Measurements from ENCODE around the gene TMEM219.

Gene TMEM219

DNA sequence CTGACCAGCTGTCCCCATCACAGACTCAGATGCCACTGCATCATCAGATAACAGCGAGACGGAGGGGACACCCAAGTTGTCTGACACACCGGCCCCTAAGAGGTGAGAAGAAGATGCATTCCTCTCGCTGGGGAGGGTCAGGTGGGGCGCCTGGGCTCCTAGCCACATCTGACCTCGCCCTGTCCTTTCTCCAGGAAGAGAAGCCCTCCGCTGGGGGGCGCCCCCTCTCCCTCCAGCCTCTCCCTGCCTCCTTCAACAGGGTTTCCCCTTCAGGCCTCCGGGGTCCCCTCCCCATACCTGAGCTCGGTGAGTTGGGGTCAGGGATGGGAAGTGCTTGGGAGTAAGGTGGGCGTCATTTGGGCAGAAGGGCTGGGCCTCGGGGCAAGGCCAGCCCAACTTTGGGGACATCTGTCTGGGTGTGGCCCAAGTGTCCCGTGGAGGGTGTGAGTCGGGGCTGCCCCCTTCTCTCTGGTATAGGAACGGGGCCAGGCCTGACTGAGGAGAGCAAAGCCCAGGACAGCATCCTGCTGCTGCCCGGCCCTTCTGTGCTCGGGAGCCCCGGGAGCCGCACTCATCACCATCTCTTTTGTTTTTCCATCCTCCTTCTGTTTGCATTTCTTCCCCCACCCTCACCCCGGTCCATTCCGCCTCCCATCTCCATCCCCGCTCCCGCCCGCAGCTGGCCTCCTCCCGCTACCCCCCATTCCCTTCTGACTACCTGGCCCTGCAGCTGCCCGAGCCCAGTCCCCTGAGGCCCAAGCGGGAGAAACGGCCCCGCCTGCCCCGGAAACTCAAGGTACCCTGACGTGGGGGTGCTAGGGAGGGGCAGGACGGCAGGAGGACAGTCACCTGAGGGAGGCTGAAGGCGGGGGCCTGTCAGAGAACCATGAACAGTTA lies 39.1 kb downstream of the TMEM219 start:
- TF ChIP-seq REST (IDR thresholded peaks at IDR 0.05; ENCODE audit: insufficient replicate concordance, low read depth) (no peak), CTCF (IDR thresholded peaks at IDR 0.05; ENCODE audit: insufficient read depth, low read length) (no peak), GABPA (IDR thresholded peaks at IDR 0.05; ENCODE audit: low read depth) (no peak), SPI1 (IDR thresholded peaks at IDR 0.05; ENCODE audit: borderline replicate concordance, low read depth) (no peak), POLR2AphosphoS5 (IDR thresholded peaks at IDR 0.05; ENCODE audit: low read depth) (no peak)
- Histone ChIP-seq H3K4me3 (replicated peaks; ENCODE audit: insufficient read depth, low read length) (no peak overlapping the region), H3K27me3 (ENCODE audit: insufficient read depth, poor library complexity, severe bottlenecking) (no peaks in the 10 kb centered on the region), H3K27ac (replicated peaks) (no peak overlapping the region)
- no peak for DNase-seq (ENCODE audit: low read depth in 1 of 2, low spot score in 1 of 2)

DNA sequence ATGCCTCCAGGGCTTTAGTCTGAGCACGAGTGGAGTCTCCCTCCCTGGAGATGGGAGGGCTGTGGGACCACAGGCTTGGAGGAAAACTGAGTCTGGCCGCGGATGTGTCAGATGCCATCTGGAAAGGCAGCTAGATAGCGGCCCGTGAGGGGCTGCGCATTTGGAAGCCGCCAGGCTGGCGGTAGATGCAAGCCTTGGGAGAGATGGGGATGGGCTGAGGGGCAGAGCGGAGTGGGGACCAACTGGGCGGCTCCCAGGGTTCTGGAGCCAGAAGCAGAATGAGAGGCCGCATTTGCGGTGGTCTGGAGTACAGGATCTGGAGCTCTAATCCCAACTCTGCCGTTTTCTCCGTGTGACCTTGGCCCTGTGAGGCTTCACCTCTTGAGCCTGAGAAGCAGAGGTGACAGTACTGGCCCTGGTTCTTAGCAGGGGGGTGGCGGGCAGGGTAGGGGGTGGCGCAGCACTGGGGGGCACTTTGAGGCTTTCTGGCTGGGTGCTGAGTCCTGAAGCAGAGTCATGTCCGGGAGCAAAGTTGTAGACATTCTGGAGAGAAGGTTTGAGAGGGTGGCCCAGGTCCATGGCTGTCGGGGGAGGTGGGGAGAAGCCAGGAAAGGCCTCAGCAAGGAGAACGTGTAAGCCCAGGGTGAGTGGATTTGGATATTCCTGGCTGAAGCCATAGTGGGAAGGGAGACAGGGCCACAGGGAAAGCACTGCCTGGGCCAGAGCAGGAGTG lies 40.9 kb downstream of the TMEM219 start:
- no peak for DNase-seq (ENCODE audit: low read depth in 1 of 2, low spot score in 1 of 2)
- H3K4me3 ChIP-seq (replicated peaks; ENCODE audit: insufficient read depth, low read length): no peak overlapping the region
- no peak for TF ChIP-seq SPI1 (IDR thresholded peaks at IDR 0.05; ENCODE audit: borderline replicate concordance, low read depth)
- TF ChIP-seq POLR2AphosphoS5 (IDR thresholded peaks at IDR 0.05; ENCODE audit: low read depth): no peak
- no peak for TF ChIP-seq CTCF (IDR thresholded peaks at IDR 0.05; ENCODE audit: insufficient read depth, low read length)
- TF ChIP-seq REST (IDR thresholded peaks at IDR 0.05; ENCODE audit: insufficient replicate concordance, low read depth): no peak
- TF ChIP-seq GABPA (IDR thresholded peaks at IDR 0.05; ENCODE audit: low read depth): no peak
- H3K27me3 ChIP-seq (ENCODE audit: insufficient read depth, poor library complexity, severe bottlenecking): no peaks in the 10 kb centered on the region
- H3K27ac ChIP-seq (replicated peaks): no peak overlapping the region

DNA sequence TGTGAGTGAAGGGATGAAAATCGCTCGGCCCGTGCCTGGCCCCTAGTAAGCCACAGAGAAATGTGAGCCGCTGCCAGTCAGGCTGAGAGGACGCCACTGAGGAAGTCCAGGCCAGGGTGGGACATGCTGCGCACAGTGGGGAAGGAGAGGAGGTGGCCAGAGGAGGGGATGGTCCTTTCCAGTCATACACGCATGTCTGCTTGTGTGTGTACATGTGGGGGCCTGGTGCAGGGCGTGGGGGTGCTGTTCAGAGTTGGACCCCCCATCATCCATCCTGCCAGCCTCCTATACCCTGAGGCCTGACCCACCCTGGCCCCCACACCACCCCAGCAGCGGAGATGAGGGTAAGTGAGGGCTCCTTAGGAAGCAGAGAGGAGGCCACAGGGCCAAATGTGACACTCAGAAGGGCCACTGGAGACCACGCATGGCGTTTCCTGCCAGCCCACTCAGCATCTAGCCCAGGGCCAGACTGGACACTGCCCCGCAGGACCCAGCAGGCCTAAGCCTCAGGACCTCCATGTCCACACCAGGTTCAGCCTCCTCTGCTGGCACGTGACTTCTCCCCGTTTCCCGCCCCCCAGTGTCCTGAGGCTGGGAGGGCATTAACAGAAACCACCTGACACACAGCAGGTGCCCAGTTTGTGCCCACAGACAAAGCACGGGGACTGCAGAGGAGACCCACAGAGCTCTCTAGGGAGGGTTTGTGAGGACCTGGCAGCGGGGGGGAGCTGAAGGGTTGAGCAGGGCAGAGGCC lies 42.0 kb downstream of the TMEM219 start:
- no peak overlapping the region for H3K27ac ChIP-seq (replicated peaks)
- no peak overlapping the region for H3K4me3 ChIP-seq (replicated peaks; ENCODE audit: insufficient read depth, low read length)
- TF ChIP-seq SPI1 (IDR thresholded peaks at IDR 0.05; ENCODE audit: borderline replicate concordance, low read depth): no peak
- no peak for TF ChIP-seq REST (IDR thresholded peaks at IDR 0.05; ENCODE audit: insufficient replicate concordance, low read depth)
- TF ChIP-seq CTCF (IDR thresholded peaks at IDR 0.05; ENCODE audit: insufficient read depth, low read length): no peak
- TF ChIP-seq GABPA (IDR thresholded peaks at IDR 0.05; ENCODE audit: low read depth): no peak
- TF ChIP-seq POLR2AphosphoS5 (IDR thresholded peaks at IDR 0.05; ENCODE audit: low read depth): no peak
- H3K27me3 ChIP-seq (ENCODE audit: insufficient read depth, poor library complexity, severe bottlenecking): no peaks in the 10 kb centered on the region
- DNase-seq (ENCODE audit: low read depth in 1 of 2, low spot score in 1 of 2): no peak
